ENCODE results near the gene MRPL49. TPM values are rescaled to one million over a fixed set of nuclear protein-coding genes. Genes with fewer than 3 reads are reported as not detected.
"Not testable (repeated sequence)": the region's sequence is repeated elsewhere in the genome, so short reads cannot be mapped to it uniquely, and the experiment has no call there.

Gene MRPL49
- total and polyA plus RNA-seq, 2 of the 8 experiments (the other 6 are each of a cell fraction or from before 2014, with no cell fraction given): 54.0 to 84.8 TPM

GRCh38 chr11:65148657-65149056, 26.5 kb downstream of the MRPL49 start (continued):
- no peak for TF ChIP-seq HDAC2 (IDR thresholded peaks at IDR 0.05; ENCODE audit: borderline replicate concordance in 1 of 2, low read depth in 2 of 2, low read length in 2 of 2)
- no peak for TF ChIP-seq E2F6 (IDR thresholded peaks at IDR 0.05)

- H2BK5ac ChIP-seq (ENCODE audit: low read depth, low read length); H3K4me1 ChIP-seq (replicated peaks in 1 of 4; ENCODE audit: control insufficient read depth in 3 of 4, insufficient read depth in 4 of 4, low read length in 3 of 4); H3K18ac ChIP-seq (ENCODE audit: extremely low read depth, low read length); H2AK5ac ChIP-seq (ENCODE audit: low read depth, low read length); H3K14ac ChIP-seq (ENCODE audit: insufficient read length); H2BK12ac ChIP-seq (ENCODE audit: low read depth, low read length); FAIRE-seq; H3K27me3 ChIP-seq (replicated peaks in 1 of 4; ENCODE audit: control insufficient read depth in 3 of 4, extremely low read depth in 1 of 4, insufficient read depth in 3 of 4, low read length in 3 of 4); H3K4me2 ChIP-seq (ENCODE audit: insufficient read depth in 1 of 2, low read depth in 2 of 2, low read length in 2 of 2); DNase-seq (ENCODE audit: low read depth in 1 of 2, low spot score in 2 of 2); H3K27ac ChIP-seq (ENCODE audit: low read depth, low read length); H3K36me3 ChIP-seq (ENCODE audit: control insufficient read depth in 2 of 4, insufficient read depth in 4 of 4, low read length in 3 of 4); CTCF ChIA-PET (ENCODE audit: partially characterized antibody); H3K23ac ChIP-seq (ENCODE audit: insufficient read length); H4K91ac ChIP-seq (replicated peaks; ENCODE audit: insufficient read length, low read length); H2BK20ac ChIP-seq (ENCODE audit: low read length); H3K56ac ChIP-seq (replicated peaks; ENCODE audit: insufficient read length, low read depth, low read length); H3K79me1 ChIP-seq (ENCODE audit: low read depth, low read length); H3K4ac ChIP-seq (replicated peaks; ENCODE audit: insufficient read length, low read depth, low read length); H4K5ac ChIP-seq (ENCODE audit: insufficient read length, low read depth, low read length); POLR2A ChIA-PET (ENCODE audit: partially characterized antibody); H2BK120ac ChIP-seq (replicated peaks; ENCODE audit: low read depth, low read length); H4K8ac ChIP-seq (ENCODE audit: extremely low read depth, insufficient read depth, low read length); H4K20me1 ChIP-seq (replicated peaks in 1 of 2; ENCODE audit: control insufficient read depth in 1 of 2, insufficient read depth in 2 of 2, low read length in 2 of 2); H2AFZ ChIP-seq (ENCODE audit: low read length); H3K9ac ChIP-seq (replicated peaks in 1 of 4; ENCODE audit: extremely low read depth in 1 of 4, low read depth in 3 of 4, low read length in 3 of 4); H3K79me2 ChIP-seq (ENCODE audit: control insufficient read depth in 1 of 2, insufficient read depth in 2 of 2, low read length in 2 of 2); H3K4me3 ChIP-seq (ENCODE audit: extremely low read depth in 1 of 4, insufficient read depth in 2 of 4, low read depth in 3 of 4, low read length in 4 of 4); H3K23me2 ChIP-seq (ENCODE audit: low read depth, low read length); H2BK15ac ChIP-seq (ENCODE audit: low read length); H3K9me3 ChIP-seq (ENCODE audit: insufficient read depth in 2 of 2, low read depth in 1 of 2, low read length in 1 of 2): not testable (repeated sequence)
- 90% methylated on average over 10 of the region's 10 CpGs; no CpG with 5 or more reads in 1 of the 2 experiments for WGBS, 2 experiments (ENCODE audit: extremely low coverage in 1 of 2, insufficient coverage in 1 of 2, insufficient read length in 1 of 2, insufficient replicate concordance in 2 of 2, low coverage in 1 of 2, low lambda C conversion rate in 2 of 2, missing lambda C conversion rate in 1 of 2)
Observed at GRCh38 chr11:65150131-65150508, 28.0 kb downstream of the MRPL49 start.

Measured in H1 (cell line).